Naive thymus-derived CD4-positive, alpha-beta T cell (primary cell): ENCODE measurements around the gene BCAS3. TPM values are rescaled to one million over a fixed set of nuclear protein-coding genes. Genes with fewer than 3 reads are reported as not detected.

Experiments used
- ATAC-seq: fragments of 150-1000 bp; cut with Tn5 transposase; 2 replicates; pipeline ENCODE4 v1.10.0; 2021; ENCODE audit warnings: mild to moderate bottlenecking, moderate library complexity
- CTCF ChIA-PET: fragments of 350-600 bp; sonication (Branson Sonifier 250); formaldehyde crosslinking; loops from one replicate; lab custom pipeline; 2021; ENCODE audit warnings: antibody characterized with exemption; lab: Charles Lee
- POLR2A ChIA-PET: fragments of 350-600 bp; sonication (Branson Sonifier 250); formaldehyde crosslinking; loops from one replicate; lab custom pipeline; 2021; ENCODE audit warnings: antibody characterized with exemption, inconsistent platforms; lab: Charles Lee
- DNase-seq, 9 donors: peaks; one replicate each; pipeline versions ENCODE4 v3.0.0 to v3.0.0-alpha.2; 2020 to 2022; ENCODE audit warnings: mixed read lengths in 1 of 9
- H3K27ac ChIP-seq: one replicate; pipeline ENCODE4 v1.7.0; 2013; ENCODE audit warnings: mild to moderate bottlenecking, low read depth, low read length, moderate library complexity
- H3K27me3 ChIP-seq, 2 donors: one replicate each; pipeline ENCODE4 v1.7.0; 2013; ENCODE audit warnings: low read length in 2 of 2, mild to moderate bottlenecking in 2 of 2, moderate library complexity in 2 of 2; ENCODE audit not compliant: control insufficient read depth in 2 of 2, insufficient read depth in 2 of 2
- H3K36me3 ChIP-seq, 3 experiments: 1 replicate in 2 of 3; 2 replicates in 1 of 3; pipeline ENCODE4 v1.7.0; 2013; ENCODE audit warnings: low read length in 3 of 3, mild to moderate bottlenecking in 3 of 3, moderate library complexity in 1 of 3; ENCODE audit not compliant: insufficient read depth in 3 of 3, control insufficient read depth in 2 of 3
- H3K4me1 ChIP-seq, 2 donors: one replicate each; pipeline ENCODE4 v1.7.0; 2013; ENCODE audit warnings: low read length in 2 of 2, mild to moderate bottlenecking in 2 of 2, moderate library complexity in 1 of 2; ENCODE audit not compliant: control insufficient read depth in 2 of 2, insufficient read depth in 2 of 2
- H3K4me3 ChIP-seq: 2 replicates; pipeline ENCODE4 v1.7.0; 2013; ENCODE audit warnings: mild to moderate bottlenecking, low read length
- H3K9me3 ChIP-seq, 3 experiments: 1 replicate in 2 of 3; 2 replicates in 1 of 3; pipeline ENCODE4 v1.7.0; 2013; ENCODE audit warnings: low read length in 3 of 3; ENCODE audit not compliant: control insufficient read depth in 2 of 3
- H3K27ac Mint-ChIP-seq, 9 donors: one replicate each; pipeline ENCODE4 v1.8.0; 2020 to 2022; ENCODE audit warnings: mixed read lengths in 9 of 9, mild to moderate bottlenecking in 8 of 9, moderate library complexity in 5 of 9, inconsistent platforms in 2 of 9
- H3K27me3 Mint-ChIP-seq, 5 donors: one replicate each; pipeline ENCODE4 v1.8.0; 2021 to 2022; ENCODE audit warnings: mixed read lengths in 5 of 5, mild to moderate bottlenecking in 1 of 5
- H3K36me3 Mint-ChIP-seq, 5 donors: one replicate each; pipeline ENCODE4 v1.8.0; 2020 to 2022; ENCODE audit warnings: mixed read lengths in 5 of 5, mild to moderate bottlenecking in 3 of 5, inconsistent platforms in 1 of 5
- H3K4me1 Mint-ChIP-seq, 7 donors: one replicate each; pipeline ENCODE4 v1.8.0; 2020 to 2022; ENCODE audit warnings: mixed read lengths in 7 of 7, mild to moderate bottlenecking in 3 of 7, inconsistent platforms in 1 of 7
- H3K4me3 Mint-ChIP-seq, 10 donors: one replicate each; pipeline ENCODE4 v1.8.0; 2020 to 2022; ENCODE audit warnings: mild to moderate bottlenecking in 10 of 10, mixed read lengths in 10 of 10, moderate library complexity in 6 of 10, inconsistent platforms in 2 of 10
- H3K9me3 Mint-ChIP-seq, 11 donors: one replicate each; pipeline ENCODE4 v1.8.0; 2020 to 2022; ENCODE audit warnings: mixed read lengths in 11 of 11, mild to moderate bottlenecking in 4 of 11, inconsistent platforms in 1 of 11, moderate library complexity in 1 of 11
- intact Hi-C, 2 donors: fragments of 100-400 bp; cut with micrococcal nuclease; formaldehyde crosslinking; loops; one replicate each; pipeline ENCODE4 v1.15.1; 2023
- polyA plus RNA-seq, 2 donors: library from polyadenylated mRNA; unstranded; fragments of 300-500 nt; fragmentation: Illumina TruSeq; gene quantifications; one replicate each; pipeline ENCODE4 v1.2.3, GENCODE V29; 2021
- total RNA-seq, 6 experiments: library from RNA in 5 of 6; stranded (reverse) in 5 of 6; gene quantifications; 1 replicate in 5 of 6; 2 replicates in 1 of 6; pipeline ENCODE4 v1.2.3 and lab custom pipeline; 2021 to 2026

Gene BCAS3
- total and polyA plus RNA-seq, 7 experiments from 2014 or later = 18.4 to 57.8 (median 37.5) TPM

DNA sequence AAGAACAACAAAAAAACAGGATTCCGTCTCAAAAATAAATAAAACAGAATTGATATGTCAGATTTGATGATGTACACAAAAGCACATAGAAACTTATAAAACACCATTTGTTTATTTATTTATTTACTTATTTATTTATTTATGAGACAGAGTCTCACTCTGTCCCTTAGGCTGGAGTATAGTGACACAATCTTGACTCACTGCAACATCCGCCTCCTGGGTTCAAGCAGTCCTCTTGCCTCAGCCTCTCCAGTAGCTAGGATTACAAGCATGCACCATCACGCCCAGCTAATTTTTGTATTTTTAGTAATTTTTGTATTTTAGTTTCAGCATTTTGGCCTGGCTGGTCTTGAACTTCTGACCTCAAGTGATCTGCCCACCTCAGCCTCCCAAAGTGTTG lies 21.4 kb downstream of the BCAS3 start:
- peaks cover 0 to 5% (median 0%) of the 10 kb centered on the region in 7 donors for H3K4me1 Mint-ChIP-seq
- Histone ChIP-seq H3K27ac (no peak overlapping the region), H3K4me1 (no peaks in the 10 kb centered on the region), H3K4me3 (no peak overlapping the region), H3K9me3 (no peaks in the 10 kb centered on the region), H3K36me3 (peaks cover 0 to 5% (median 0%) of the 10 kb centered on the region in 3 experiments), H3K27me3 (no peaks in the 10 kb centered on the region)
- H3K9me3 Mint-ChIP-seq = no peaks in the 10 kb centered on the region
- no peak overlapping the region for H3K27ac Mint-ChIP-seq
- CTCF ChIA-PET = no interaction called here
- POLR2A ChIA-PET = no interaction called here
- DNase-seq (no peak), ATAC-seq (no peak)
- H3K27me3 Mint-ChIP-seq = no peaks in the 10 kb centered on the region
- intact Hi-C loops = no loop called here
- H3K4me3 Mint-ChIP-seq = no peak overlapping the region
- H3K36me3 Mint-ChIP-seq = peaks cover 0 to 43% (median 6%) of the 10 kb centered on the region in 5 donors

DNA sequence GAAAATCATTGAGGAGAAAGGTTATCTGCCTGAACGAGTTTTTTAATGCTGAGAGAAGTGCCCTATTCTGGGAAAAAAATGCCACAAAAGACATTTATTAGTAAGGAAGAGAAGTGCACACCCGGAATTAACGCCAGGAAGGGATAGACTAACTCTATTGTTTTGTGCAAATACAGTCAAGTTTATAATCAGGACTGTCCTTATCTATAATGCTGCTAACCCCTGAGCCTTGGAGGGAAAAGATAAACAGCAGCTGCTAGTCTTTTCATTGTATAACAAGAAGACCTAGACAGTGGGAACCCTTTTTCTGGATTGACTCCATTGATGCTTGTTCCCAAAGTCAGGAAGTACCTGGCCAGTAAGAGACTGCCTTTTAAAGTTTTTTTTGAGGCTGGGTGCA lies 26.5 kb downstream of the BCAS3 start:
- Mint-ChIP-seq H3K27ac (no peak overlapping the region), H3K36me3 (peaks cover 0 to 38% (median 6%) of the 10 kb centered on the region in 5 donors)

DNA sequence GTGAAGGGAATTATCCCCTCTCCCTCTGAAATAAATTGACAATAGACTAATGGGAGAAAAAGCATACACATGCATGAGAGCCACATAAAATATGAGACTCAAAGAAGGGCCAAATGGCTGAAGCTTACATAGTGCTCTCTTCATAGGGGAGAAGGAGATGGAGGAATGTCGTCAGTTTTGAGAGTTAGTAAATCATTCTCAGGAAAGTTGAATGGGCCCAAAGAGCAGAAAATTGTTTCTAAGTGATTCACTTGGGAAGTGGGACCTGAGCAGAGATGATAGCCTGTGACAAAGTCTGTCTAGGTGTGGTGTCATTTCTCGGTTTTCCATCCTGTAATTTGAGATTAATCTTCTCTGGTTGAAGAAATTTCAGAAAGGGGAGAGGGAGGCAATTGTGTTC lies 35.0 kb downstream of the BCAS3 start:
- CTCF ChIA-PET = no interaction called here
- Histone ChIP-seq H3K9me3 (no peaks in the 10 kb centered on the region), H3K36me3 (peaks cover 0 to 10% (median 0%) of the 10 kb centered on the region in 3 experiments), H3K27me3 (no peaks in the 10 kb centered on the region), H3K4me1 (no peaks in the 10 kb centered on the region), H3K27ac (no peak overlapping the region), H3K4me3 (no peak overlapping the region)
- no peak overlapping the region for H3K27ac Mint-ChIP-seq
- no peaks in the 10 kb centered on the region for H3K27me3 Mint-ChIP-seq
- intact Hi-C loops = no loop called here
- POLR2A ChIA-PET = no interaction called here
- H3K4me3 Mint-ChIP-seq = no peak overlapping the region
- H3K4me1 Mint-ChIP-seq = peaks cover 0 to 5% (median 0%) of the 10 kb centered on the region in 7 donors
- ATAC-seq (no peak), DNase-seq (no peak)
- no peaks in the 10 kb centered on the region for H3K9me3 Mint-ChIP-seq
- H3K36me3 Mint-ChIP-seq = peaks cover 0 to 29% (median 11%) of the 10 kb centered on the region in 5 donors

More for the DNA sequence above, 26.5 kb downstream of the BCAS3 start:
- H3K4me3 ChIP-seq = no peak overlapping the region
- no peaks in the 10 kb centered on the region for H3K27me3 Mint-ChIP-seq
- ChIA-PET CTCF (no interaction called here), POLR2A (no interaction called here)
- no peaks in the 10 kb centered on the region for H3K4me1 ChIP-seq
- no peaks in the 10 kb centered on the region for H3K9me3 Mint-ChIP-seq
- H3K36me3 ChIP-seq = peaks cover 0 to 3% (median 0%) of the 10 kb centered on the region in 3 experiments
- H3K4me1 Mint-ChIP-seq = no peaks in the 10 kb centered on the region
- H3K9me3 ChIP-seq = no peaks in the 10 kb centered on the region
- no peak overlapping the region for H3K27ac ChIP-seq
- ATAC-seq (no peak), DNase-seq (no peak)
- intact Hi-C loops = no loop called here
- no peak overlapping the region for H3K4me3 Mint-ChIP-seq
- no peaks in the 10 kb centered on the region for H3K27me3 ChIP-seq

DNA sequence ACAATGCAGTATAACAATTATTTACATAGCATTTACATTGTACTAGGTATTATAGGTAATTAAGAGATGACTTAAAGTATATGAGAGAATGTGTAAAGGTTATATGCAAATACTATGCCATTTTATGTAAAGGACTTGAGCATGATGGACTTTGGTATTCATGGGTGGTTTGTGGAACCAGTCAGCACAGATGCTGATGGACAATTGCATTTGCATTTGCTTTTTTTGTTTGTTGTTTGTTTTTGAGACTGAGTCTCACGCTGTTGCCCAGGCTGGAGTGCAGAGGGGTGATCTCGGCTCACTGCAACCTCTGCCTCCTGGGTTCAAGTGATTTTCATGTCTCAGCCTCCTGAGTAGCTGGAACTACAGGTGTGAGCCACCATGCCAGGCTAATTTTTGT lies 36.0 kb downstream of the BCAS3 start:
- H3K9me3 ChIP-seq = no peaks in the 10 kb centered on the region
- Mint-ChIP-seq H3K4me3 (no peak overlapping the region), H3K27me3 (no peaks in the 10 kb centered on the region), H3K9me3 (no peaks in the 10 kb centered on the region), H3K27ac (no peak overlapping the region), H3K36me3 (peaks cover 0 to 29% (median 11%) of the 10 kb centered on the region in 5 donors), H3K4me1 (peaks cover 0 to 5% (median 0%) of the 10 kb centered on the region in 7 donors)
- ChIA-PET CTCF (no interaction called here), POLR2A (no interaction called here)
- peaks cover 0 to 10% (median 0%) of the 10 kb centered on the region in 3 experiments for H3K36me3 ChIP-seq
- no peaks in the 10 kb centered on the region for H3K27me3 ChIP-seq
- H3K4me1 ChIP-seq = no peaks in the 10 kb centered on the region
- intact Hi-C loops = no loop called here
- H3K4me3 ChIP-seq = no peak overlapping the region
- H3K27ac ChIP-seq = no peak overlapping the region
- no peak for DNase-seq
- ATAC-seq = no peak

DNA sequence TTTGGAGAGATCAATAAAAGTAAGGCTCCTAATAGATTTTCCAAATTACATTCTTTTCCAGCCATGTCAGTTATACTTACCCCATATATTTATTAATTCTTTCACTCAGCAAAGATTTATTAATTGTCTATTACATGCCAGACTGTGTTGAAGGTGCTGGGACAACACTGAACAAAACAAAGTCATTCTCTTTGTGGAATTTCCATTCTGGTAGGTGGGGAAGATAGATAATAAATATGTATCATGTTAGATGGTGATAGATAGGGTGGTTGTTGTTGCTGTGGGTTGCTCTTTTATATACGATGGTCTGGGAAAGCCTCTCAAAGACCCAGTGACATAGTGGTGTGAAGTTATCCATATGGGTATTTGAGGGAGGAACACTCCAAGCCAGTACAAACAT lies 39.1 kb downstream of the BCAS3 start:
- Mint-ChIP-seq H3K36me3 (peaks cover 0 to 8% (median 0%) of the 10 kb centered on the region in 5 donors), H3K27me3 (peaks cover 0 to 7% (median 0%) of the 10 kb centered on the region in 5 donors), H3K9me3 (no peaks in the 10 kb centered on the region), H3K4me1 (peaks cover 0 to 9% (median 3%) of the 10 kb centered on the region in 7 donors), H3K4me3 (no peak overlapping the region), H3K27ac (no peak overlapping the region)
- Histone ChIP-seq H3K9me3 (no peaks in the 10 kb centered on the region), H3K4me3 (no peak overlapping the region), H3K27me3 (no peaks in the 10 kb centered on the region), H3K27ac (no peak overlapping the region), H3K4me1 (no peaks in the 10 kb centered on the region), H3K36me3 (no peaks in the 10 kb centered on the region)
- CTCF ChIA-PET = interaction anchor here (0.6 kb wide), 1 partner anchor 61 kb away, joined by 3 read pairs; no protein-coding TSS in a partner anchor
- ATAC-seq = no peak
- no peak for DNase-seq
- POLR2A ChIA-PET = no interaction called here
- intact Hi-C loops = no loop called here

DNA sequence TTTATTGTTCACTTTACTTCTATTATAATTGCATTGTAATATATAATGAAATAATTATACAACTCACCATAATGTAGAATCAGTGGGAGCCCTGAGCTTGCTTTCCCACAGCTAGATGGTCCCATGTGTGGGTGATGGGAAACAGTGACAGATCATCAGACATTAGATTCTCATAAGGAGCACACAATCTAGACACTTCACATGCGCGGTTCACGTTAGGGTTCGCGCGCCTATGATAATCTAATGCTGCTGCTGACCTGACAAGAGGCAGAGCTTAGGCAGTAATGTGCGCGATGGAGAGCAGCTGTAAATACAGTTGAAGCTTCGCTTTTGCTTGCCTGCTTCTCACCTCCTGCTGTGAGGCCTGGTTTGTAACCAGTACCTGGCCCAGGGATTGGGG lies 40.2 kb downstream of the BCAS3 start:
- intact Hi-C loops = no loop called here
- POLR2A ChIA-PET = no interaction called here
- H3K4me1 ChIP-seq = no peaks in the 10 kb centered on the region
- no peak overlapping the region for H3K4me3 ChIP-seq
- CTCF ChIA-PET = no interaction called here
- H3K9me3 Mint-ChIP-seq = no peaks in the 10 kb centered on the region
- H3K9me3 ChIP-seq = no peaks in the 10 kb centered on the region
- DNase-seq (no peak), ATAC-seq (no peak)
- H3K27me3 ChIP-seq = no peaks in the 10 kb centered on the region
- H3K27ac ChIP-seq = no peak overlapping the region
- H3K4me1 Mint-ChIP-seq = peaks cover 0 to 4% (median 3%) of the 10 kb centered on the region in 7 donors
- H3K4me3 Mint-ChIP-seq = no peak overlapping the region
- no peak overlapping the region for H3K27ac Mint-ChIP-seq
- peaks cover 0 to 7% (median 0%) of the 10 kb centered on the region in 5 donors for H3K27me3 Mint-ChIP-seq
- peaks cover 0 to 1% (median 0%) of the 10 kb centered on the region in 5 donors for H3K36me3 Mint-ChIP-seq
- no peaks in the 10 kb centered on the region for H3K36me3 ChIP-seq
